Upper lobe of left lung (tissue), 4 donors: ENCODE data around the gene TJAP1.

ENCODE experiments used
- EP300 ChIP-seq, 4 donors: sonication (generic); formaldehyde crosslinking; IDR thresholded peaks; one replicate each; pipeline ENCODE4 v1.5.1; 2017; ENCODE audit warnings: antibody characterized with exemption in 4 of 4, control low read depth in 2 of 4
- POLR2A ChIP-seq, 4 donors: fragments of 450-650 bp; IDR thresholded peaks; one replicate each; pipeline ENCODE4 v1.5.1; 2016 to 2017; ENCODE audit warnings: antibody characterized with exemption in 4 of 4, mild to moderate bottlenecking in 2 of 4
- POLR2AphosphoS5 ChIP-seq, 2 donors: sonication (generic); formaldehyde crosslinking; IDR thresholded peaks; one replicate each; pipeline ENCODE4 v1.5.1; 2017; ENCODE audit warnings: antibody characterized with exemption in 2 of 2
- TF ChIP-seq, protein P1 (sequence below), 6 experiments: fragments of 450-650 bp in 4 of 6; fragments of 200-600 bp in 2 of 6; sonication (generic) in 2 of 6; IDR thresholded peaks; one replicate each; pipeline ENCODE4 v1.5.1; 2016 to 2019; ENCODE audit warnings: antibody characterized with exemption in 6 of 6

DNA sequence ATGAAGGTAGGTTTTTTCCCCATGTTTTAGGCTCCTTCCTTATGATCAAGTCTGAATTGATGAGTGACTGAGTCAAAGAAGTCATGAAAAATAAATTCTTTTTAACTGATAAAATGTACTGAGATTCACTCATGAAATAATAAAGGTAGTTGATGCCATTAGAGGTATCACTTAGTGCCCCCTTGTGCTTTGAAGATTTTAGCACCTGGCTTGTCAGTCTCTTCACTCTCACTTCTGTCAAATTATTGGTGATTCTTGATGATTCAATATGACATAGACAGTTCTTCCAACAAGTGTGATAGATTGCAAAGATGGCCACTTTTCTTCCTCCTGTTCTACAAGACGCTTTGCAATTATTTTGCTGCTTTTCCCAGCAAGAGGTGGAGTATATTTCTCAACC lies 17.8 kb upstream of the TJAP1 start:
- TF ChIP-seq EP300 (IDR thresholded peaks at IDR 0.05) = no peak
- TF ChIP-seq POLR2AphosphoS5 (IDR thresholded peaks at IDR 0.05) = no peak
- TF ChIP-seq, protein P1, sequence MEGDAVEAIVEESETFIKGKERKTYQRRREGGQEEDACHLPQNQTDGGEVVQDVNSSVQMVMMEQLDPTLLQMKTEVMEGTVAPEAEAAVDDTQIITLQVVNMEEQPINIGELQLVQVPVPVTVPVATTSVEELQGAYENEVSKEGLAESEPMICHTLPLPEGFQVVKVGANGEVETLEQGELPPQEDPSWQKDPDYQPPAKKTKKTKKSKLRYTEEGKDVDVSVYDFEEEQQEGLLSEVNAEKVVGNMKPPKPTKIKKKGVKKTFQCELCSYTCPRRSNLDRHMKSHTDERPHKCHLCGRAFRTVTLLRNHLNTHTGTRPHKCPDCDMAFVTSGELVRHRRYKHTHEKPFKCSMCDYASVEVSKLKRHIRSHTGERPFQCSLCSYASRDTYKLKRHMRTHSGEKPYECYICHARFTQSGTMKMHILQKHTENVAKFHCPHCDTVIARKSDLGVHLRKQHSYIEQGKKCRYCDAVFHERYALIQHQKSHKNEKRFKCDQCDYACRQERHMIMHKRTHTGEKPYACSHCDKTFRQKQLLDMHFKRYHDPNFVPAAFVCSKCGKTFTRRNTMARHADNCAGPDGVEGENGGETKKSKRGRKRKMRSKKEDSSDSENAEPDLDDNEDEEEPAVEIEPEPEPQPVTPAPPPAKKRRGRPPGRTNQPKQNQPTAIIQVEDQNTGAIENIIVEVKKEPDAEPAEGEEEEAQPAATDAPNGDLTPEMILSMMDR (IDR thresholded peaks at IDR 0.05) = no peak
- TF ChIP-seq POLR2A (IDR thresholded peaks at IDR 0.05) = no peak
